C4-2B (cell line): Measurements from ENCODE around the gene HS3ST3A1.

Experiments
- ZFX ChIP-seq: fragments of 450-650 bp; IDR thresholded peaks from 2 replicates; pipeline ENCODE4 v1.6.1; 2017
- TF ChIP-seq, protein P1 (sequence below): fragments of 450-650 bp; conservative IDR thresholded peaks from 2 replicates; pipeline ENCODE4 v1.5.1; 2017; ENCODE audit warnings: mild to moderate bottlenecking

DNA sequence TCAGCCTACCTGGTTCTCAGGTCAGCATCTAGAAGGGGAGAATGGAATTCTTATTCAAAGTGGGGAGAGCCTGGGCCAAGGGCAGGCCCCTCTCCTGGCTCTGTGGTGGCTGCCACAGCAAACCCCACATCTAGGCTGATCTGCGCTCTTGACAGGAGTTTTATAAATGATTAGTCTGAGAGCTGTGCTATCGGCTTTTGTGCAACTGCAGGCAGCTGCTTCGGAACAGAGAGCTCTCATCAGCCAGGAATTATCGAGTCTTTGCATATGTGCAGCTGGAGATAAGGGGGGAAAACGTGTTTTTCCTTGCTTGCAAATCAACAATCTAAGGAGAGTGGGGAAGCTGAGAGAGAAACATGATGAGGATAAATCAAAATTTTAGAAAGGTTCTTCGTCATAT, 91.7 kb downstream of the HS3ST3A1 start:
- TF ChIP-seq, protein P1, sequence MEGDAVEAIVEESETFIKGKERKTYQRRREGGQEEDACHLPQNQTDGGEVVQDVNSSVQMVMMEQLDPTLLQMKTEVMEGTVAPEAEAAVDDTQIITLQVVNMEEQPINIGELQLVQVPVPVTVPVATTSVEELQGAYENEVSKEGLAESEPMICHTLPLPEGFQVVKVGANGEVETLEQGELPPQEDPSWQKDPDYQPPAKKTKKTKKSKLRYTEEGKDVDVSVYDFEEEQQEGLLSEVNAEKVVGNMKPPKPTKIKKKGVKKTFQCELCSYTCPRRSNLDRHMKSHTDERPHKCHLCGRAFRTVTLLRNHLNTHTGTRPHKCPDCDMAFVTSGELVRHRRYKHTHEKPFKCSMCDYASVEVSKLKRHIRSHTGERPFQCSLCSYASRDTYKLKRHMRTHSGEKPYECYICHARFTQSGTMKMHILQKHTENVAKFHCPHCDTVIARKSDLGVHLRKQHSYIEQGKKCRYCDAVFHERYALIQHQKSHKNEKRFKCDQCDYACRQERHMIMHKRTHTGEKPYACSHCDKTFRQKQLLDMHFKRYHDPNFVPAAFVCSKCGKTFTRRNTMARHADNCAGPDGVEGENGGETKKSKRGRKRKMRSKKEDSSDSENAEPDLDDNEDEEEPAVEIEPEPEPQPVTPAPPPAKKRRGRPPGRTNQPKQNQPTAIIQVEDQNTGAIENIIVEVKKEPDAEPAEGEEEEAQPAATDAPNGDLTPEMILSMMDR, result no peak
- TF ChIP-seq ZFX, result no peak
